ENCODE measurements around the gene COL25A1.

The COL25A1 gene

DNA sequence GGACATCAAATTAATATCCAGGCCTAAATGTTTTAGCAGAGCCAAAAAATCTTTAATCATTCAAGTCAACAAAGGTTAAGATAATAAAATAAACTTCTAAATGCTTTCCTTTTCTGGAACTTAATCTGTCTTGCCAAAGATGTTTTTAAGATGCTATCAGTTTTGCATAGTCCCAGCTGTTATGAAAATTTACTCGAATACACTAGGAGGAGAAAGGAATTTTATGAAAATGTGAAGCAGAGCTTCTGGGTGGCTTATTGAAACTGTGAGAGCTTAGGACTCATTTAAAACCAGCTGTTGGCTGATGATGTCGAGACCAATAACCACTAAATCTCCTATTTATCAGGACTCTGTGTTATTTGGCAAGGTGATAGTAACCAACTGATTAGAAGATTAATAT lies 337.4 kb downstream of the COL25A1 start:
- no peak overlapping the region for H3K4me3 ChIP-seq (ENCODE audit: control insufficient read depth, low read depth, low read length)
- TF ChIP-seq, protein P1, sequence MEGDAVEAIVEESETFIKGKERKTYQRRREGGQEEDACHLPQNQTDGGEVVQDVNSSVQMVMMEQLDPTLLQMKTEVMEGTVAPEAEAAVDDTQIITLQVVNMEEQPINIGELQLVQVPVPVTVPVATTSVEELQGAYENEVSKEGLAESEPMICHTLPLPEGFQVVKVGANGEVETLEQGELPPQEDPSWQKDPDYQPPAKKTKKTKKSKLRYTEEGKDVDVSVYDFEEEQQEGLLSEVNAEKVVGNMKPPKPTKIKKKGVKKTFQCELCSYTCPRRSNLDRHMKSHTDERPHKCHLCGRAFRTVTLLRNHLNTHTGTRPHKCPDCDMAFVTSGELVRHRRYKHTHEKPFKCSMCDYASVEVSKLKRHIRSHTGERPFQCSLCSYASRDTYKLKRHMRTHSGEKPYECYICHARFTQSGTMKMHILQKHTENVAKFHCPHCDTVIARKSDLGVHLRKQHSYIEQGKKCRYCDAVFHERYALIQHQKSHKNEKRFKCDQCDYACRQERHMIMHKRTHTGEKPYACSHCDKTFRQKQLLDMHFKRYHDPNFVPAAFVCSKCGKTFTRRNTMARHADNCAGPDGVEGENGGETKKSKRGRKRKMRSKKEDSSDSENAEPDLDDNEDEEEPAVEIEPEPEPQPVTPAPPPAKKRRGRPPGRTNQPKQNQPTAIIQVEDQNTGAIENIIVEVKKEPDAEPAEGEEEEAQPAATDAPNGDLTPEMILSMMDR (conservative IDR thresholded peaks at IDR 0.05; ENCODE audit: control insufficient read depth, insufficient read depth, low read depth, low read length): no peak
- DNase-seq (ENCODE audit: low read depth): no peak

DNA sequence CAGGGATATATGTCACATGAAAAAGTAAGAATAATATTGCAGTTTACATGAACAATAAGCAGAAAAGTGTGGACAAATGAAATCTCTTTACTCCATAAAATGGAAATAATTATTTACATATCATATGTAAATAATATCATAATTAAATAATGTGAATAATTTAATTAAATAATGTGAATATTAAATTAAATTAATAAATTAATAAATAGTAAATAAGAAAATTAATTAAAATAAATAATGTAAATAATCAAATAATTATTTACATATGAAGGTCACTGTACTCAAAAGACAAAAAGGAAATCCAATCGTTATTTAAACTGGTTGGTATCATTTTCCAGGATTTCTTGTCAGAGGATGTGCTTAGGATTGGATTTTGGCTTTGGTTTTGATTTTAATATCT lies 338.5 kb downstream of the COL25A1 start:
- H3K4me3 ChIP-seq (ENCODE audit: control insufficient read depth, low read depth, low read length): no peak overlapping the region
- TF ChIP-seq, protein P1 (conservative IDR thresholded peaks at IDR 0.05; ENCODE audit: control insufficient read depth, insufficient read depth, low read depth, low read length): no peak
- DNase-seq (ENCODE audit: low read depth): no peak

DNA sequence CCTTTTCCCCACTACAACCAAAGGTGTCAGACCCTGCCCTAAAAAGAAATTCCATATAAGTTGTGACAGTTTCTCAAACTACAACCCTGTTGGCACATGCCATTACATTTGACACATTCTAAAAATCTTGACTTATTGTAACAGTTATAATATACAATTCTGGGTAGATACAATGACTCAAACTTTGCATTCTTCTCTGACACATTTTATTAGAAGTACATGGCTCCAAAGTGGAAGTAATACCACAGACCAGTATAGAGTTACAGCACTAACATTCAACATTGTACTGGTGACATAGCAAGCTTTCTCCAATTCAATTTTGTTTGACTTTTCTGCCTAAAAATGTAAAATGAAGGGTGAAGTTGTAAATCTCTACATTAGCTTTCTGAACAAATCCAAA lies 343.0 kb downstream of the COL25A1 start:
- TF ChIP-seq, protein P1 (conservative IDR thresholded peaks at IDR 0.05; ENCODE audit: control insufficient read depth, insufficient read depth, low read depth, low read length): no peak

DNA sequence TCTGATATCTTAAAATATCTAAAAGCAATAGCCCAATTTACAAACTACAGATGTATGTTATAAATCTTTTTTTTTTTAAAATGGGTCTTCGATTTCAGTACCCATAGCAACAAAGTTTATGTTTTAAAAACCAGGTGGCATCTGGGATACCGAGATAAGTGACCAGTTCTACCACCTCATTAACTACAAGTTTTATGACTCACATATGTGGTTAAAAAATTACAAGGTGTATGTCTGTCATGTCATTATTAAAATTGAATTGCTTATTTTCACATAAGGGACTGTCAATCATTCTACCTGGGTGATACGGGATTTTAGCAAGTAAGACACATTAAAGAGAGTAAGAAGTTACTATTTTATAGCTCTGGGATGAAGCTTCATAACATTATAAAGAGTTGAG lies 347.6 kb downstream of the COL25A1 start:
- TF ChIP-seq, protein P1 (conservative IDR thresholded peaks at IDR 0.05; ENCODE audit: control insufficient read depth, insufficient read depth, low read depth, low read length): no peak
- no peak for DNase-seq (ENCODE audit: low read depth)
- no peak overlapping the region for H3K4me3 ChIP-seq (ENCODE audit: control insufficient read depth, low read depth, low read length)

More for the DNA sequence above, 343.0 kb downstream of the COL25A1 start:
- no peak for DNase-seq (ENCODE audit: low read depth)
- no peak overlapping the region for H3K4me3 ChIP-seq (ENCODE audit: control insufficient read depth, low read depth, low read length)

DNA sequence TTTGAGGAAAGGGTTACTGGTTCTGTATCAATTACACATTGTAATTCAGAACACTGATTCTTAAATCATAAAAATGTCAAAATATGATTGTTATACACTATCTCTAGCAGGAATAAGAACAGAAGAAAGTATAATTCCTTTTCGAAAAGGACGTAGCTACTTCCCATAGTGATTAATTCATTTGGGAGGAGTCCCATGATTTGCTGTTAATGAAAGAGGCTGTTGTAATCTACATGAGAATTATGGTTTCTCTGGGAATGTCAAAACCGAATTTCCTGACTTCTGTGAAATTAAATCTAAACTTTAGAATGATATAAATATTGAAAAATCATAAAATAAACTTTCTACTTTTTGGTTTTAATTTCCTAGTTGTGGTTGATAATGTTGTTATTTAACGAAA lies 348.5 kb downstream of the COL25A1 start:
- H3K4me3 ChIP-seq (ENCODE audit: control insufficient read depth, low read depth, low read length): no peak overlapping the region
- TF ChIP-seq, protein P1 (conservative IDR thresholded peaks at IDR 0.05; ENCODE audit: control insufficient read depth, insufficient read depth, low read depth, low read length): no peak
- DNase-seq (ENCODE audit: low read depth): no peak

DNA sequence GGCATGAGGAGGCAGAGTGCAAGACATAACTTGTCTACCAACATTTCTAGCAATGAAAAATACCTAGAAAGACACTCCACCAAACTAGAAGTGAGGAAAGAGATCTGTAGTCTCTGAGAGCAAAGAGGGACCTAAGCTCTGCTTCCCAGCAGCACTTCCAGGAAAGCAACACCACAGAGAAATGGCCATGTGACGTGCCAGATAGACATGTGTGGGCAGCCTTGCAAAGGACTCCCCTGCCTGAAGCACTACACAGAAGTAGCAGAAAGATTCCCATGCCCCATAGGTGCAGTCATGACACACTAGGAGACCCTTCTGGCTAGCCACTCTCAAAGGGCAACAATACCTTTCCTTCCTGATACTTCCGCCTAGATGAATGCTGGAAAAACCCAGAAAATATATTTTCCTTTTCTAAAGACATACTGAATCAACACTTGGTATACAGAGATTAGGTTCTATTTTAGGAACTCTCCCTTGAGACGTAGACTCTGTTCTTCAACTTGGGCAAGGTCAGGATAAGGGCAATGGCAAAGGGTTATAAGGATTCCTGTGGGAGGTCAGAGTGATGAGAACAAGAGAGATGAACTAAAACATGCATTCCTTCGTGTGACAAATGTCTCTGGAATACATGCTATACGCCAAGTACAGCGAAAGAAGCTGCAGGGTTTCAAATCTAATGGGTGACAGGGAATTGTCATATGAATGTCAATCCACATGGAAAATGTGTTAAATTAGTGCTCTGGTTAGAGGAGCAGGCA lies 352.1 kb downstream of the COL25A1 start:
- TF ChIP-seq, protein P1 (conservative IDR thresholded peaks at IDR 0.05; ENCODE audit: control insufficient read depth, insufficient read depth, low read depth, low read length): no peak
- no peak overlapping the region for H3K4me3 ChIP-seq (ENCODE audit: control insufficient read depth, low read depth, low read length)
- no peak for DNase-seq (ENCODE audit: low read depth)

All from fibroblast of mammary gland (primary cell).